Medulla oblongata (tissue), 1 donor: Measurements from ENCODE around the gene SLC6A12.

Source experiments
- DNase-seq: peaks from one replicate; pipeline ENCODE4 v3.0.0-alpha.2; 2015; ENCODE audit errors: extremely low spot score

Gene SLC6A12

DNA sequence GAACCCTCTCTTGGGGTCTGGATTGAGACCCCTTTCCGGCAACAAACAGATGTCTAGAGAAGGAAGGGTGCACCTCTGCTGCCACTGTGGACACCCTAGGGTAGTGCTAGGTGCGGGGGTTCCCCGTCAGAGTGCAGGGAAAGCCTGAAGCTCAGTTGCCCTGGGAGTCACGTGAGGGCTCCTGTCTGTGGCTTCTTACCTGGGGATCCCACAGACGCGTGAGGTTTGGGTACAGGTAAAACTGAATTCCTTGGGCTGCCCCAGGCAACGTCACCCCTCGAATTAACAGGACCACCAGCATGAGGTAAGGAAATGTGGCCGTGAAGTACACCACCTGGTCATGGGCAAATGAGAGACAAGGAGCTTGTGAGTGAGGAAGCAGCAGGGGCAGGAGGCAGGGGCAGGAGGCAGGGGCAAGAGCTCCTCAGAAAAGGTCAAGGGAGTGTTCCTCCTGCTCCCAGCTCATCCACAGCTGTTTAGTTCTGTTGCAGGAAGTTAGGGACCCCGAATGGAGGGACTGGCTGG lies 21.0 kb upstream of the SLC6A12 start:
- no peak for DNase-seq

DNA sequence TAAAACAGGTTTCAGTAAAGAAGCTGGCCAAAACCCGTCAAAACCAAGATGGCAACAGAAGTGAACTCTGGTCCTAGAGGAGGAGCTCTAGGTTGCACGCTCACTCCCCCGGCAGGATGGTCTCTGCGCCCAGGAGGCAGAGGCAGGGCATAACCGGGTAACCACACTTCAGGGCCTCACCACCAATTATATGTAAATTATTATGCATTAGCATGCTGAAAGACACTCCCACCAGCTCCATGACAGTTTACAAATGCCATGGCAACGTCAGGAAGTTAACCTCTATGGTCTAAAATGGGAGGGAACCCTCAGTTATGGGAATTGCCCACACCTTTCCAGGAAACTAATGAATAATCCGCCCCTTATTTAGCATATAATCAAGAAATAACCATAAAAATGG lies 20.1 kb upstream of the SLC6A12 start:
- no peak for DNase-seq

DNA sequence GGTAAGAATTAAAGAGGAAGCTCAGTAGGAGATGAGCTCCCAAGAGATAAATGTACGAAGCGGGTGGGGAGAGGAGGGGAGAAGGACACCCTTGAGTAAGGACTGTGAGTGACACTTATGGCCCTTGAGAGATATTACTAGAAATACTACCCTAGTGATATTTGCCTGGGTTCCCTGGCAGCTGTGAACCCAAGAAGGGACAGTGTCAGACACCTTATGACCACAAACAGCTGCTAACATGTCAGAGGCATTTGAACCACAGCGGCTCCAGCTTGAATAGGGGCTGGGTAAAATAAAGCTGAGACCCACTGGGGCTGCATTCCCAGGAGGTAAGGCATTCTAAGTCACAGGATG lies 19.6 kb upstream of the SLC6A12 start:
- no peak for DNase-seq

DNA sequence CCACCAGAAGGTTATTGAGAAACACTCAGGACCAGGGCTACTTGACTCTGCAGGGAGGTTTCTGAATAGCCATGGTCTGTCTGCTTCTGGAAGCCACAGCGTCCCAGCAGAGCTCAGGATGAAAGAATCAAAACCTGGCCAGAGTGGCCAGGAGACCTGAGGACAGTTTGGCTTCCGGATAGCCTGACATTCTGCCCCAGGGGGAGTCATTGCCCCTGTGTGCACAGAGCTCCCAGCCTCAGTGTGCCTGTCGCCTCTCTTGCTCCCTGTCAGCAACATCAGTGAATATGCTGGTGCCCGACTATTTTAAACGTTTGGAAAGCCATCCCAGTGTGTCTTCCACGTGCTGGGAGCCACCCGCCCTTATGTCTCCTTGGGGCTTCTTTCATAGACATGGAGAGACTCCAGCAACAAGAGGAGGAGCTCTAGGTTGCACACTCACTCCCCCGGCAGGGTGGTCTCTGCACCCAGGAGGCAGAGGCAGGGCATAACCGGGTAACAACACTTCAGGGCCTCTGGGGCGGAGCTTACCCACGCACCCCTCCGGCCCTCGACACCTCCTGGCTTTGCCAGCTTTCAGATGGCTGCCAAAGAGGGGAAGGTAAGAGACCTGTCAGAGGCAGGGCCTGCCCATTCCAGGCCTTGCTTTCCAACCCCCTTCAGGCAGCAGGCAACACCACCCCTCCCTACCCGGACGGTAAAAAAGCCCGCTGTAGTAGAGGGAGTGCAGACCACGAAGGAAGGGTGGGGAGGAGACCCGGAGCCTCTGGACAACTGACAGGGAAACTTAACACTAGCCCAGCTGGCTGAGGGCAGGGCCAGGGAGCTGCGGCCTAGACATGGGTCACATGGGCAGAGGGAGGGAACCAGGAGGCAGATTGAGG lies 19.0 kb upstream of the SLC6A12 start:
- no peak for DNase-seq

DNA sequence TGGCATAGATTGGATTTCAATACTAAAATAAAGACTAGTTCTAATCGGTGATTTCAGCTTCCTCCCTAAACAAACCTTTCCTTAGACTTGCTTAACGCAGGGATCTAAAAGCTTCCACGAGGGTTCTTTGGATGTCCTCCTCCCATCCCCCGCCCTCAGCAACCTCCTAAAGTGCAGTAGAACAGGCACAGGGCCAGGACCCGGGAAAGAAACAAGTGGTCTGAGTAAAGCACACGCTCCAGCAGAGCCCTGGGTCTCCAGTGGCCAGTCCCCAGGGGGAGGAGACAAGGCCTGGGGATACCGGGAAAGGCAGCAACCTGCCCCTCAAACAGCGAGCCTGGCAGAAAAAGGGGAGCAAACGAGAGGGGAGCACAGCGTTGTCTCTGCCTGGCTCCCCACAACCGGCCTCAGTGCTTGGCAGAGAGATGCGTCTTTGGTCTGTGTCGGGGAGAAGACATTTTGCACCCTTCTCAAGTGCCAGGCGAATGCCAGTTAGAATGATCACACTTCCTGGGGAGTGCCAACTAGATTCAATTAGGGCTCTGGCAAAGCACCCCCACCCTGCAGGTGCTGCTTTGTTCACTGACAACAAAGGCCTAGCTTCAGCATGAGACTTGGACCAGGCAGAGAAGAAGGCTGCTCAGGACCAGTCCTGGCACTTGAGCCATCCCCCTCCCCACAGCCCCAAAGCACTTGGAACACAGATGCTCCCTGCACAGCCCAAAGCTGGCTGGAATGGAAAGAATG lies 17.1 kb upstream of the SLC6A12 start:
- peak; percentile 71 for DNase-seq

DNA sequence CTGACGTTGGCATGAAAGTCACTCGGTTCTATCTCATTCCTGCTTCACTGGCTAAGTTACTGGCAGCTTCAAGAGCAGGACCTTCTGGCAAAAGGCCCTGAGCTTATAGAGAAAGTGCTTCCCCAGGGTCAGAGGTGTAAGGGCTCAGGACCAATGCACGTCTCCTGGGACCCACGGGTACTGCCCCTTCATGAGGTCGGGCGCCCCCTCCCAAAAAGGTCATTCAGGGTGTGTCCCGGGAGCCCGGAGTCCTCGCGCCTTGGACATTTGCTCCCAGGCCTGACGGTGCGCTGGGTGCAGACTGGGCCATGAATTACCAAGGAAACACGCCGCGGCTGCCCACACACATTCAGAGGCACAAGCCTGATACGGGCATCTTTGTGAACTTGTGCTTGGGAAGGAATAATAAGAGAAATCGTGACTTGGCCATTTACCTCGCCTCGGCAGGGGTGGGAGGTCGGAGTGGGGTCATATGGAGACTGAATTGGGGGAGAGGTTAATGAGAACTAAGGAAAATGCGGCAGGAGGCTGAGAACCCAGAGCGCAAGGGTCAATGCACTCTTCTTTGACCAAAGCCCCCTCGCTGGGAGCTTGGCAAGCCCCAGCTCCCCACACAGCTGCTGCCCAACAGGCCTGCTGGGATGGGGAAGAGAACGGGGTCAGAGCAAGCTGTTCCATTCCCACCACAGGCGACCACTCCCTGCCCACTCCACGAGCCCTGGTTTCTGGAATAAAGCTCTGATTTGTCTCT lies 15.7 kb upstream of the SLC6A12 start:
- DNase-seq = no peak

DNA sequence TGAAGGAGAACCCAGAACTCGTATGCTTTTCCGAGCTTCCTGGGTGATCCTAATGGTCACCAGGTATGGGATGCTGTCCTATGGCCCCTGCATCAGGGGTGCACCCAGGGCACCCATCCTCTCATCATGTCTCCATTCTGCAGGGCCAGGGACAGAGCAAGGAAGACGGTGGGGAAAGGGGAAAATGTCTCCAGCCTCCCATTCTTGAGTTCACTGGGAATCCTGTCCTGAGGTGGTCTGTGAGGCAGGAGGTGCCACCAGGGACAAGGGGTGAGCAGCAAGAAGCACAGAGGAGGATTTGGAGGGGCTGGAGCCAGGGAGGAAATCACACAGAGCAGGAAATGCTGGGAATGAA lies 14.9 kb upstream of the SLC6A12 start:
- no peak for DNase-seq

DNA sequence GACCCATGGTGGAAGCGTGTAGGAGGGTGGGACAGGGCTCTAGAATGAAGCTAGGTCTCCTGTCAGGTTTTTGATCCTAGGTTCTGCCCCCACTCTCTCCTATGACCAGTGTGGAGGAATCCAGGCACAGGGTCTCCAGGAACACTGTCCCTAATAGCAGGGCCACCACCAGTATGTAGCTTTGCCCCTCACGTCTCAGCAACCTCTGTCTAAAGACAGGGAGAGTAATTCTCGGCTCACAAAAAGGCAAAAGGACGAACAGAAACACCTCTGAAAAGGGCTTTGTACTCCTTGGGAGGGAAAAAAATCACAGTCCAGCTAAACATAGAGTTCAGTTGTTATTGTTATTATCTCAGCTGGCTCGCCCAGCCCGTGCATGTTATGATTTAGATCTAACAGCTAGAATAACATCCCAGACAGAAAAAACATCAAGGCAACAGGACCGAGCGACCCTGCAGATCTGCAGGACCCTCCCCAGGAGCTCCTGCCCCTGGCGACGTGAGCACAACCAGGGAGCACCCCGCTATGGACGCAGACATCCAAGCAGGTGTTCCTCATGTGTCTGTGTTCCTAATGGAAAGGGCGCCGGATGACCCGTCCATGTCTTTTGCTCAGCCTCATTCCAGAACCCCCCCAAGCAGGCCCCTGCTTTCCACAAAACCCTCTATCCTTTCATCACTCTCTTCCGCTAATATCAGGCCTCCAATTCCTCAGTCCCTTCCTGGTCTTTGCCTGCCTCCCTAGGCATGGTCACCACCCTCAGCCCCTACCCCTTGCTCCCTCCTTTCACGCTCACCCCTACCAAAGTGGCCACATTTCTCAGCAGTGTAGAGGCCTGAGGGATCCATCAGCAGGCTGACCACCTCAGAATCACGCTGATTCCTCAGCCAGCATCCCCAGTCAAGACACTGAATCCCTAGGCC lies 14.2 kb upstream of the SLC6A12 start:
- DNase-seq = no peak

DNA sequence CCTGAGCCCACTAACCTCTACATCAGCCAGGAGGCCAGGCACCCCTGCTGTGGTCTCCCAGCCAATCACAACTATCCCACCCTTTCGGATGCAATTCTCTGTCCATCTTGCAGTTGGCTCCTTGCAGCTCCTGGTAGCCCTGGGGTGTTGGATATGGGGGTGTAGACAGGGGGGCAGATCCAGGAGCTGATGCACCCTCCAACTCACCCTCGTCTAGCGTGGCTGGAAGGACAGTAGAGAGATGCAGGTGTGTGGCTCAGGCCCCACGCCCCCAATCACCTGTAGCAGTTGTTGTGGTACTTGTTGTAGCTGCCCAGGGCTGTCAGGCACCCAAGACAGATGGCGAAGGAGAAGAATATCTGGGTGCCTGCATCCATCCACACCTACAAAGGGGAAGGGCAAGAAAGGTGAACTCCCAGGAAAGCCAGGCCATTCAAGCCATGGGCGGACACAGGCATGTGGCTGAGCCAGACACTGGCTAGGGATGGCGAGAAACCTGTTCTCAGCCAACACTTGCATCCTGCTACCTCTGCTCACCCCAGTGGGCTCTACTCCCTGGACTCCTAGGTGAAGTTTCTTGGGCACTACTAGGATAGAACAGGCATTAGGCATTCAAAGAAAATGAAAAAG lies 13.4 kb upstream of the SLC6A12 start:
- no peak for DNase-seq

DNA sequence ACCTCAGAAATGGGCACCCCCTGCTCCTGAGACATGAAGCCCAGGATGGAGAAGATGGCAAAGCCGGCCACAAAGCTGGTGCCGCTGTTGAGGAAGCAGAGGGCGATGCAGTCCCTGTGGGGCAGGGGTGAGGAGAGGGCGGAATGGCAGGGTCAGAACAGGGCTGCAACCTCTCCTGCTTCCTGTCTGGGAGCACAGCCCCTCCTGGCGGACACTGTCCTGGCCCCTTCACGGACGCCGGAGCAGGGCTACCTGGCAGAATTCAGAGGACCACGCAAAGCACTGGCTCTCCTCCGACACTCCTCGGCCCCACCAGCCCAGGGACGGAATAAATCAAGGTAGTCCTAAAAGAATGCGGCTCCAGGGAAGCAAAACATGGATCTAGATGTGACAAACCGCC lies 12.4 kb upstream of the SLC6A12 start:
- no peak for DNase-seq

DNA sequence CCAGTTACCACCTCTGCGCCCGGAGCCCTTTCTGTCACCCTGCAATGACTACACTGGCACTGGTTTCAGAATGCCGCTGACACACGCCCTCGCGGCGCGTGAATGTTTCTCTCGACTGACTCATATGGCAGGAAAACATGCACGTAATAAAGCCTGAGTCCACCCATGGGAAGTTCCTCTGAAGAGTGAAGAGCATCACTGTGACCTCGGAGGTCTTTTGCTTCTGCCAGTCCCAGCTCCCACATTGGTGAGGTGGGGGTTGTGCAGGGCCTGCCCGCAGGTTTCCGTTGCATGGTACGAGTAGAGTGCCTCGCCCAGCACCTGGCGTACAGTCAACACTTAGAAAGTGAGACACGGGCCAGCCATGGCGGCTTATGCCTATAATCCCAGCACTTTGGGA lies 11.1 kb upstream of the SLC6A12 start:
- no peak for DNase-seq

DNA sequence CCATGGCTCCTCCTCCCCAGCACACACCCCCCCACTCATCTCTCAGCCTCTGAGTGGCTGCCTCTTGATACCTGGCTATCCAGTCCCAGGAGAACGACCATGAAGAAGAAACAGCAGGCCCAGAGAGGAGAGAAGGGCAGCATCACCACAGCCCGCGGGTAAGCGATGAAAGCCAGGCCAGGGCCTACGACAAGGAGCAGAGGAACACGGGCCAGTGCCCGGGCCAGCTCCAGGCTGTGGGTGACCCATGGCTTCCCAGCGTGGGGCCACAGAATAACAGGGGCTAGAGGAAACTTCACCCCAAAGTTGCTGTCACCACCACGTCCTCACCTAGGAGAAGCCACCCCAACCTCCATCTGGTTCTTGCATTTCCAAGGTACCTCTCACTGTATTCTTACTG lies 10.4 kb upstream of the SLC6A12 start:
- DNase-seq = no peak

DNA sequence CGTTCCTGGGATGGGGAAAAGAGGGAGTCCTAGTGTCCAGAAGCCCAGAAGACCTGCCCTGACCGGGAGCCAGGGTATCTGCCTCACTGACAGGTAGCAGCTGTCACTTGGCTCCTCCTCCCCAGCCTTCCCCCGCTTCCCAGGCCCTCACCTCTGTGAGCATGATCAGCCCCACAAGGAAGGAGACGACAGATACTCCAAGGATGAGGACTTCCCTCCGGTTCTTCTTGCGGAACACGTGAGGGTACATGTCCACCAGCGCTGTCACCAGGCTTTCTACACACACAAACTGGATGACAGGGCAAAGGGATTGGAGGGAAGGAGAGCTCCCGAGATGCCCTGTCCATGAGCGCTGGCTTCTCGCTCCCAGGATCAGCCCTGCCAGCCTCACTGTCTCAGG lies 9.9 kb upstream of the SLC6A12 start:
- DNase-seq = no peak

DNA sequence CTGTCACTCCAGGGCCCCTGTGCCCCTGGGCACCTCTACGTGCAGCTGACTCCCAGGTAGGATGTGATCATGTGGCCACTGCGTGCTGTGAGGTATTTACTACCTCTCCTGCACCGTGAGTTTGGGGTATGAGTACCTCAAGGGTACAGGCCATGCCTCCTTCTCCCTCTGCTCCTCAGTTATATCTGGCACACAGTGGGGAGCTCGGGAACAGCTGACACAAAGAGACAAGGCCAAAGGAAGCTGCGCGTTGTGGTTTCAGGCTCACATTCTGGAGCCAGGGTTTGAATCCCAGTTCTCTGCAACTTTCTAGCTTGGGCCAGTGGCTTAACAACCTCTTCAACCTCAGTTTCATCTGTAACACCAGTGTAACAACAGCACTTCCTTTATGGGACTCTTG lies 7.8 kb upstream of the SLC6A12 start:
- no peak for DNase-seq

DNA sequence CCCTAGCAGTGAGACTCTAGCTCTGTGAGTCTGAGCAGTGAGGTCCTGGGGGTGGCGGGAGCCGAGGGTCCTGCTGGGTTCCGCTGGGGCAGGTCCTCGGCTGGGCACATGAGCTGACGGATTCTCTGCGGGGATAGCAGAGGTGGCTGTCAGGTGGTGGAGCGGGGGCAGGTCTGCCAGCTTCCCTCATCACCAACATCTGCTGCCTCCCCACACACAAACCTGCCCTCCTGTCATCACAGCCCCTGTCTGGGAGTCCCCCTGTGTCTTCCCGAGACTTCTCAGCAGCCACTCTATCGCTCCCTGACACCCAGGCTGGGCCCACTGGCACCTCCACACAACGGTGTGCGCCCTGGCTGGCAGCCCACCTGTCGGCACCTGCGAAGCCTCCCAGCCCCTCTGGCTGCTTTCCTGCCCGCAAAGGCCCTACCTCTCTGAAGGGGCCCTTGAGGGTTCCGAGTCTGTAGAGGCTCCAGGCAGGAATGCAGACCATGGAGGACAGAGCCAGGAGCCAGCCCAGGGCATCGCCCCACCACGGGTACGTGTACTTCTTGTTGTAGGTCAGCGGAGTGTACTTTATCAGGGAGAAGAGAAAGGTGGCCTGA lies 7.1 kb upstream of the SLC6A12 start:
- no peak for DNase-seq

DNA sequence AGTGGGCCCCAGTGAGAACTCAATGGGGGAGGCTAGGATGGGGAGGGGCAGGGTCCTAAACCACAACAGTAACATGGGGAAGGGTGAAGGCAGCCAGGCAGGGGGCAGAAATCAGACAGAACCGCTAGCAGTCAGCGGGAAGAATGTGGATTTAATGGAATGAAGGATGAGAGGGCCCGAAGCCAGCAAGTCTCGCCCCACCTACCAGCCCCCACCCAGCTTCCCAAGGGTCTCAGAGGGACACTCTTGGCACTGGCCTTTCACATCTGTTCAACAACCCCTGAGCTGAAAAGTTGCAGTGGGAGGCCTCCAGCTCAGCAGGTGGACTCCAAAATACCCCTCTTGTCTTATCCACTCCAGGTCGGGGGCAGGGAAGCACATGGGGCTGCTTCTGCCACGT lies 6.5 kb upstream of the SLC6A12 start:
- DNase-seq = no peak

DNA sequence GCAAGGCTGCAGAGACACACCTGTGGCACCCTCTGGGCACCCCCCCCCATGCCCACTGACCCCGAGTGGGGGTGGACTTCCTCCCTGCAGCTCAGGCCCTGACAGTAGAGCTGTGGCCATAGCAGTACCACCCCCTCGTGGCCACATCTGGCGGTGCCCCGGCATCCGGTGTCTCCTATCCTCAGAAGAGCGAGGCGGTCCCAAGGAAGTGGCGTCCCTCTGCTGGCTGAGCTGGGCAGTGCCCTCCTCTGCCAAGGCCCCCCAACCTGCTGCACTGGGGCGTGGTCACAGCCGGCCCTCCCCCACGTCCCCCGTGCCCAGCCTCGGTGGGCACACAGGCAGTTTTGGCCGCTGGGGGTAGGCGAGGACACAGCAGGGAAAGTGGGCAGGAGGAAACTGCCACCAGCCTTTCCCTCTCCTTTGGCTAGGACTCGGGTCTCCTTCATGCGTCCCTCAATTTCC lies 6.0 kb upstream of the SLC6A12 start:
- DNase-seq = peak; percentile 62

DNA sequence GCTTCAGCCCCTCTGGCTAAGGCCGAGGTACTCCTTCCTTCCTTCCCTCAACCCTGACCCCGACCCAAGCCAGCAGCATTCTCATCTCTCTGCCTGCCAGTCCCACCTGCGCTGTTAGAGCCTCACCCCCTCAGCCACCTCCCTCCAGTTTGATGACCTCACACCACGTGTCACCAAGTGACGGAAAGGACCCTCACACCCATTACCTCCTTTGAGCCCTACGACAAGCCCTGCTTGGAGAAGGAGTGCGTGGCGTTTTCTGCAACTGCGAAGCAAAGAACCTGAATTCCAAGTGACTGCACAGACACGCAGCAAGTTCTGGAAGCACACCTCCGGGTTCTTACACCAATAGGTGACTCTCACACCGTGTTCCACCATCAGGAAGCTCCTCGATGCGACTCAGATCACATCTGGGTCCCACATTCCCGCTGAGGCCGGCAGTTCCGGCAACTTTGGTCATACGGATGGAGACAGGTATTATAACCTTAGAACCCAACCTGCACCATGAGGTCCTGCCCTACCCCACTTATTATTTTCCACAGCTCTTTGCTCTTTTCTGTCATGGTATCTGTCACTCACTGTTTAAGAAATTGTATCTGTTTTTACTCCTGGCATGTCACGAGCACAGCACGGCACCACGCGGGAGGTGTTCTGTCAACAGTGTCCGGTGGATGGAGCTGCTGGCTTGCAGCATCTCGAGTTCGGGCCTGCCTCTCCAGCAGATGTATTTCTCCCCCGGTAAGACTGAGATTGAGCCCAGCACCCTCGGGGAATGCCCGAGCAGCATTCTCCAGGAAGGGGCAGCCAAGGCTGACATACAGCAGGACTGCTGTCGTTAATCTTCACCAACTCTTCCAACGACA lies 5.0 kb upstream of the SLC6A12 start:
- no peak for DNase-seq

DNA sequence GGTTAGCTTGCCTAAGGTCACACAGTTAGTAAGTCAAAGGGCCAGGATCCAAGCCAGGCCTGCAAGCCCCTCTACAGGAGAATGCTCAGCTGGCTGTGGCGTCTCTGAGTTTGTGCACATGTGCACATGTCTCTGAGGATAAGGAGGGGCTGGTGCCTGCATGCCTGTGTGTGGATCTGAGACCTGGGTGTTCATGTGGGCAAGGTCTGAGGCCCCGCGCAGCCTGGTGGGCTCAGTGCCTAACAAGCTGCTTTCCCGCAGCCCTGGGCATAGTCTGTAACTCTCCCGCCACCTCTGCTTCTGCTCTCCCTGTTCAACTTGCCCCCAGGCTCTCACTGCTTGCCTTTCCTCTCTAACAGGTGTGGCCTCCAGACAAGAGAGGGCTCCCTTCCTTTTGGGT lies 4.3 kb upstream of the SLC6A12 start:
- DNase-seq = no peak
